IMR-90 (cell line): ENCODE data around the gene PLCB4. TPM values are rescaled to one million over a fixed set of nuclear protein-coding genes. Genes with fewer than 3 reads are reported as not detected.

Experiments
- ATAC-seq: fragments of 200-7000 bp; cut with Tn5 transposase; 2 replicates; pipeline ENCODE4 v1.9.1; 2020; ENCODE audit warnings: low read depth, mild to moderate bottlenecking, moderate library complexity
- BruUV-seq: library from RNA; stranded (reverse); fragments of 400-500 nt; replicated peaks from 2 replicates; lab custom pipeline; 2021; lab: Mats Ljungman, UMichigan
- CTCF ChIA-PET: fragments of 300-600 bp; formaldehyde crosslinking; extraction: SDS; loops from one replicate; lab custom pipeline; 2021; ENCODE audit warnings: antibody characterized with exemption; lab: Yijun Ruan, JAX
- POLR2A ChIA-PET: fragments of 300-600 bp; sonication (Branson Sonifier 250); formaldehyde crosslinking; loops from one replicate; lab custom pipeline; 2022; ENCODE audit warnings: antibody characterized with exemption; ENCODE audit not compliant: unreplicated experiment; lab: Charles Lee
- DNase-seq: peaks from one replicate; pipeline ENCODE4 v3.0.0; 2013
- H2AFZ ChIP-seq: replicated peaks from 2 replicates; pipeline ENCODE3; 2013; ENCODE audit warnings: low read length, mild to moderate bottlenecking; ENCODE audit not compliant: poor library complexity
- H2AK5ac ChIP-seq: 2 replicates; pipeline ENCODE4 v1.6.1; 2013; ENCODE audit warnings: low read depth, low read length, inconsistent platforms
- H2AK9ac ChIP-seq: replicated peaks from 2 replicates; pipeline ENCODE3; 2013; ENCODE audit warnings: mild to moderate bottlenecking, low read depth, low read length, moderate library complexity; ENCODE audit not compliant: poor library complexity
- H2BK120ac ChIP-seq: 2 replicates; pipeline ENCODE4 v1.6.1; 2013; ENCODE audit warnings: low read depth, low read length, inconsistent platforms
- H2BK15ac ChIP-seq: 3 replicates; pipeline ENCODE4 v1.6.1; 2013; ENCODE audit warnings: low read depth, low read length, inconsistent platforms
- H2BK20ac ChIP-seq: 2 replicates; pipeline ENCODE4 v1.6.1; 2013; ENCODE audit warnings: low read depth, mild to moderate bottlenecking, inconsistent platforms, low read length, moderate library complexity
- H2BK5ac ChIP-seq: 2 replicates; pipeline ENCODE4 v1.6.1; 2013; ENCODE audit warnings: mild to moderate bottlenecking, low read depth, low read length, inconsistent platforms; ENCODE audit not compliant: poor library complexity, severe bottlenecking
- H3K14ac ChIP-seq: replicated peaks from 2 replicates; pipeline ENCODE4 v1.6.1; 2013; ENCODE audit warnings: low read depth, low read length, inconsistent platforms
- H3K18ac ChIP-seq: 2 replicates; pipeline ENCODE4 v1.6.1; 2013; ENCODE audit warnings: low read depth, low read length, control low read depth
- H3K23ac ChIP-seq: 2 replicates; pipeline ENCODE4 v1.6.1; 2013; ENCODE audit warnings: low read depth, low read length, inconsistent platforms
- H3K27ac ChIP-seq: 2 replicates; pipeline ENCODE4 v1.5.1; 2013; ENCODE audit warnings: mild to moderate bottlenecking, control low read depth, low read length; ENCODE audit not compliant: insufficient read depth
- H3K27me3 ChIP-seq: 2 replicates; pipeline ENCODE4 v1.6.1; 2013; ENCODE audit warnings: low read length; ENCODE audit not compliant: control insufficient read depth, insufficient read depth
- H3K36me3 ChIP-seq: 2 replicates; pipeline ENCODE4 v1.6.1; 2013; ENCODE audit warnings: low read length, mixed read lengths; ENCODE audit not compliant: control insufficient read depth, insufficient read depth
- H3K4ac ChIP-seq: 2 replicates; pipeline ENCODE4 v1.6.1; 2013; ENCODE audit warnings: low read depth, low read length, inconsistent platforms
- H3K4me1 ChIP-seq: 2 replicates; pipeline ENCODE4 v1.6.1; 2013; ENCODE audit warnings: low read length, mixed read lengths; ENCODE audit not compliant: control insufficient read depth, insufficient read depth
- H3K4me2 ChIP-seq: 2 replicates; pipeline ENCODE4 v1.6.1; 2013; ENCODE audit warnings: low read depth, mild to moderate bottlenecking, control low read depth, low read length, moderate library complexity
- H3K4me3 ChIP-seq: 2 replicates; pipeline ENCODE4 v1.5.1; 2013; ENCODE audit warnings: low read depth, mild to moderate bottlenecking, control low read depth, low read length, moderate library complexity; ENCODE audit not compliant: insufficient read depth
- H3K56ac ChIP-seq: 2 replicates; pipeline ENCODE4 v1.6.1; 2013; ENCODE audit warnings: low read length, inconsistent platforms; ENCODE audit not compliant: insufficient read depth; ENCODE audit errors: extremely low read depth
- H3K79me1 ChIP-seq, 2 experiments: 2 replicates each; pipeline ENCODE4 v1.6.1; 2013; ENCODE audit warnings: low read length in 2 of 2, inconsistent platforms in 1 of 2, low read depth in 1 of 2
- H3K9ac ChIP-seq: 2 replicates; pipeline ENCODE4 v1.6.1; 2013; ENCODE audit warnings: low read depth, low read length, control low read depth
- H3K9me1 ChIP-seq: 2 replicates; pipeline ENCODE4 v1.6.1; 2013; ENCODE audit warnings: low read length, inconsistent platforms; ENCODE audit not compliant: insufficient read depth
- H3K9me3 ChIP-seq: 2 replicates; pipeline ENCODE4 v1.6.1; 2013; ENCODE audit warnings: low read length; ENCODE audit not compliant: control insufficient read depth, insufficient read depth
- H4K20me1 ChIP-seq: 2 replicates; pipeline ENCODE4 v1.6.1; 2013; ENCODE audit warnings: low read length, inconsistent platforms; ENCODE audit not compliant: insufficient read depth
- H4K5ac ChIP-seq: 2 replicates; pipeline ENCODE4 v1.6.1; 2013; ENCODE audit warnings: mild to moderate bottlenecking, low read depth, low read length, control low read depth
- H4K8ac ChIP-seq, 2 experiments: 2 replicates each; pipeline ENCODE4 v1.6.1; 2013; ENCODE audit warnings: low read depth in 2 of 2, low read length in 2 of 2, control low read depth in 1 of 2, inconsistent platforms in 1 of 2
- H4K91ac ChIP-seq: 2 replicates; pipeline ENCODE4 v1.6.1; 2013; ENCODE audit warnings: low read depth, low read length, inconsistent platforms; ENCODE audit not compliant: insufficient read depth
- BHLHE40 ChIP-seq: fragments of 150-350 bp; IDR thresholded peaks from 2 replicates; pipeline ENCODE4 v1.6.1; 2016; ENCODE audit warnings: mild to moderate bottlenecking, low read depth, low read length
- CEBPB ChIP-seq: IDR thresholded peaks from 2 replicates; pipeline ENCODE4 v1.6.1; 2012; ENCODE audit warnings: low read depth, low read length, improper control_type of control experiment
- CHD1 ChIP-seq: IDR thresholded peaks from 2 replicates; pipeline ENCODE4 v1.6.1; 2012; ENCODE audit warnings: low read depth, low read length, improper control_type of control experiment
- MAZ ChIP-seq: IDR thresholded peaks from 2 replicates; pipeline ENCODE4 v1.6.1; 2012; ENCODE audit warnings: low read depth, mild to moderate bottlenecking, low read length, improper control_type of control experiment, moderate library complexity, borderline replicate concordance
- MXI1 ChIP-seq: IDR thresholded peaks from 2 replicates; pipeline ENCODE4 v1.6.1; 2012; ENCODE audit warnings: low read depth, mild to moderate bottlenecking, low read length, moderate library complexity, borderline replicate concordance
- NFE2L2 ChIP-seq: fragments of 150-350 bp; IDR thresholded peaks from 2 replicates; pipeline ENCODE4 v1.6.1; 2016; ENCODE audit warnings: low read depth, mild to moderate bottlenecking, low read length
- RCOR1 ChIP-seq: IDR thresholded peaks from 2 replicates; pipeline ENCODE4 v1.6.1; 2012; ENCODE audit warnings: mild to moderate bottlenecking, low read length, improper control_type of control experiment; ENCODE audit not compliant: insufficient replicate concordance
- RFX5 ChIP-seq: IDR thresholded peaks from 2 replicates; pipeline ENCODE4 v1.8.0; 2012; ENCODE audit warnings: low read depth, mild to moderate bottlenecking, low read length, moderate library complexity
- SMC3 ChIP-seq: fragments of 150-350 bp; IDR thresholded peaks from 2 replicates; pipeline ENCODE4 v1.6.1; 2016; ENCODE audit warnings: low read depth, mild to moderate bottlenecking, antibody characterized with exemption, low read length, moderate library complexity
- WGBS, 2 experiments: methylation state at CpG; one replicate each; pipeline versions ENCODE4 v1.1.5 to v1.1.7; 2013; ENCODE audit warnings: missing lambda C conversion rate in 2 of 2; ENCODE audit not compliant: insufficient read length in 1 of 2; ENCODE audit errors: extremely low coverage in 2 of 2; 5-methylcytosine and 5-hydroxymethylcytosine counted together
- dilution Hi-C: fragments of 300-500 bp; cut with HindIII; formaldehyde crosslinking; loops from one replicate; pipeline ENCODE4 v1.14.3; 2018; ENCODE audit warnings: low sequenced_read_pairs; ENCODE audit not compliant: unreplicated experiment
- in situ Hi-C: fragments of 300-500 bp; cut with MboI; formaldehyde crosslinking; loops from 3 replicates; pipeline ENCODE4 v1.14.3; 2019; ENCODE audit warnings: low sequenced_read_pairs, inconsistent platforms, mixed read lengths
- intact Hi-C: fragments of 100-400 bp; cut with micrococcal nuclease; formaldehyde crosslinking; loops from 2 replicates; pipeline ENCODE4 v1.10.0; 2022
- polyA plus RNA-seq, 3 experiments: library from polyadenylated mRNA; depleted of rRNA; stranded (reverse); fragments of >200 nt; gene quantifications; 2 replicates each; pipeline ENCODE4 v1.2.3, GENCODE V29; 2012; ENCODE audit warnings: low replicate concordance in 1 of 3
- total RNA-seq: library from RNA; depleted of rRNA; stranded (reverse); fragments of >200 nt; gene quantifications from 2 replicates; pipeline ENCODE4 v1.2.3, GENCODE V29; 2012
- TF ChIP-seq, protein P1 (sequence below): conservative IDR thresholded peaks from 2 replicates; pipeline ENCODE4 v1.5.1; 2012; ENCODE audit warnings: mild to moderate bottlenecking, low read depth, low read length, improper control_type of control experiment
- TF ChIP-seq, protein P2 (sequence below): fragments of 150-350 bp; IDR thresholded peaks from 2 replicates; pipeline ENCODE4 v1.6.1; 2016; ENCODE audit warnings: low read depth, mild to moderate bottlenecking, low read length, moderate library complexity, borderline replicate concordance
- TF ChIP-seq, protein P3 (sequence below): fragments of 150-350 bp; IDR thresholded peaks from 2 replicates; pipeline ENCODE4 v1.6.1; 2017; ENCODE audit warnings: mild to moderate bottlenecking, antibody characterized with exemption, low read length, low read depth

PLCB4 gene
- total and polyA plus RNA-seq, 2 of the 4 experiments (the other 2 are of a cell fraction), result 12.5 to 24.0 TPM

DNA sequence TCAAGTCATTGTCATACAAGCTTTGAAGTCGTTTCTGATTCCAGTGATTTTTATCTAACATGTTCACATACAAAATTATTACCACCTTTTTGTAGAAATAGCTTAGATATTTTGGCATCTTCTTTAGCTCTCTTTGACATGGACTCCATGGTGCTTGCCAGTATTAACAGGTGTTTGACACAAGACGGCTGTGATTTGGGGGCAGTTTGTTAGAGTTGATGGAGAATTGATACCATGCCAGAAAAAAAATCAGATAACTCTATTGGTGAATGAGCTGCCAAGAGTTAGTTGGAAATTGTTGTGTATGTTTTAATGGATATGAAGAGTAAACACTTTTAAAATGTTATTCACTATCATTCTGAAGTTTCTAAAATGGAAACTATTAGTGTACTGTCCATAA is 298.9 kb downstream of the PLCB4 start:
- DNase-seq (no peak), ATAC-seq (no peak)
- ChIA-PET POLR2A (no interaction called here), CTCF (no interaction called here)
- WGBS, 2 experiments, result no CpG with 5 or more reads among the region's 2 CpGs
- H2AK9ac ChIP-seq, result no peak overlapping the region
- no TSS peak for BruUV-seq
- peaks cover 9% of the 10 kb centered on the region for H3K9me1 ChIP-seq
- no peak overlapping the region for H4K91ac ChIP-seq
- H2BK20ac ChIP-seq, result no peak overlapping the region
- no peak overlapping the region for H3K56ac ChIP-seq
- peaks cover 25% of the 10 kb centered on the region for H3K36me3 ChIP-seq
- H3K27ac ChIP-seq, result no peak overlapping the region
- dilution Hi-C loops, result loop anchor here (25.0 kb wide), 1 partner anchor 605 kb away; no protein-coding TSS in a partner anchor
- peaks cover 2% of the 10 kb centered on the region; the same call in 1 of the 2 replicates for H3K4me1 ChIP-seq
- no peaks in the 10 kb centered on the region for H3K27me3 ChIP-seq
- in situ Hi-C loops, result loop anchor here (10.0 kb wide), 2 partner anchors 513 to 603 kb away; no protein-coding TSS in a partner anchor
- H3K9me3 ChIP-seq, result no peaks in the 10 kb centered on the region
- H3K23ac ChIP-seq, result no peak overlapping the region
- no peak overlapping the region for H4K8ac ChIP-seq
- H4K5ac ChIP-seq, result no peak overlapping the region
- H3K9ac ChIP-seq, result no peak overlapping the region
- H2AK5ac ChIP-seq, result no peak overlapping the region
- no peak overlapping the region for H2BK15ac ChIP-seq
- H3K4me2 ChIP-seq, result no peak overlapping the region
- no peak overlapping the region for H2BK5ac ChIP-seq
- TF ChIP-seq BHLHE40 (no peak), SMC3 (no peak), MXI1 (no peak), CHD1 (no peak), RCOR1 (no peak), RFX5 (no peak), MAZ (no peak), CEBPB (no peak), NFE2L2 (no peak)
- TF ChIP-seq, protein P1, sequence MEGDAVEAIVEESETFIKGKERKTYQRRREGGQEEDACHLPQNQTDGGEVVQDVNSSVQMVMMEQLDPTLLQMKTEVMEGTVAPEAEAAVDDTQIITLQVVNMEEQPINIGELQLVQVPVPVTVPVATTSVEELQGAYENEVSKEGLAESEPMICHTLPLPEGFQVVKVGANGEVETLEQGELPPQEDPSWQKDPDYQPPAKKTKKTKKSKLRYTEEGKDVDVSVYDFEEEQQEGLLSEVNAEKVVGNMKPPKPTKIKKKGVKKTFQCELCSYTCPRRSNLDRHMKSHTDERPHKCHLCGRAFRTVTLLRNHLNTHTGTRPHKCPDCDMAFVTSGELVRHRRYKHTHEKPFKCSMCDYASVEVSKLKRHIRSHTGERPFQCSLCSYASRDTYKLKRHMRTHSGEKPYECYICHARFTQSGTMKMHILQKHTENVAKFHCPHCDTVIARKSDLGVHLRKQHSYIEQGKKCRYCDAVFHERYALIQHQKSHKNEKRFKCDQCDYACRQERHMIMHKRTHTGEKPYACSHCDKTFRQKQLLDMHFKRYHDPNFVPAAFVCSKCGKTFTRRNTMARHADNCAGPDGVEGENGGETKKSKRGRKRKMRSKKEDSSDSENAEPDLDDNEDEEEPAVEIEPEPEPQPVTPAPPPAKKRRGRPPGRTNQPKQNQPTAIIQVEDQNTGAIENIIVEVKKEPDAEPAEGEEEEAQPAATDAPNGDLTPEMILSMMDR, result no peak
- TF ChIP-seq, protein P2, sequence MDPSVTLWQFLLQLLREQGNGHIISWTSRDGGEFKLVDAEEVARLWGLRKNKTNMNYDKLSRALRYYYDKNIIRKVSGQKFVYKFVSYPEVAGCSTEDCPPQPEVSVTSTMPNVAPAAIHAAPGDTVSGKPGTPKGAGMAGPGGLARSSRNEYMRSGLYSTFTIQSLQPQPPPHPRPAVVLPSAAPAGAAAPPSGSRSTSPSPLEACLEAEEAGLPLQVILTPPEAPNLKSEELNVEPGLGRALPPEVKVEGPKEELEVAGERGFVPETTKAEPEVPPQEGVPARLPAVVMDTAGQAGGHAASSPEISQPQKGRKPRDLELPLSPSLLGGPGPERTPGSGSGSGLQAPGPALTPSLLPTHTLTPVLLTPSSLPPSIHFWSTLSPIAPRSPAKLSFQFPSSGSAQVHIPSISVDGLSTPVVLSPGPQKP, result no peak
- TF ChIP-seq, protein P3, sequence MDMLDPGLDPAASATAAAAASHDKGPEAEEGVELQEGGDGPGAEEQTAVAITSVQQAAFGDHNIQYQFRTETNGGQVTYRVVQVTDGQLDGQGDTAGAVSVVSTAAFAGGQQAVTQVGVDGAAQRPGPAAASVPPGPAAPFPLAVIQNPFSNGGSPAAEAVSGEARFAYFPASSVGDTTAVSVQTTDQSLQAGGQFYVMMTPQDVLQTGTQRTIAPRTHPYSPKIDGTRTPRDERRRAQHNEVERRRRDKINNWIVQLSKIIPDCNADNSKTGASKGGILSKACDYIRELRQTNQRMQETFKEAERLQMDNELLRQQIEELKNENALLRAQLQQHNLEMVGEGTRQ, result no peak
- intact Hi-C loops, result no loop called here
- H4K20me1 ChIP-seq, result no peaks in the 10 kb centered on the region
- H3K4me3 ChIP-seq, result no peak overlapping the region
- H2BK120ac ChIP-seq, result no peak overlapping the region
- H3K79me1 ChIP-seq, result peaks cover 11 to 15% of the 10 kb centered on the region in 2 experiments
- H2AFZ ChIP-seq, result no peak overlapping the region
- H3K14ac ChIP-seq, result no peak overlapping the region
- no peak overlapping the region for H3K4ac ChIP-seq
- H3K18ac ChIP-seq, result no peak overlapping the region
